GM12878 (cell line): ENCODE results near the gene TMEM175.

Experiments used
- ASH2L ChIP-seq: fragments of 300-600, 200-600 bp; sonication (generic); IDR thresholded peaks from 2 replicates; pipeline ENCODE4 v1.6.1; 2017; ENCODE audit warnings: low read depth, mild to moderate bottlenecking, borderline replicate concordance
- EZH2 ChIP-seq: IDR thresholded peaks from 2 replicates; pipeline ENCODE4 v1.6.1; 2012; ENCODE audit warnings: low read depth, mild to moderate bottlenecking, control low read depth, inconsistent platforms, low read length, borderline replicate concordance; ENCODE audit not compliant: control insufficient read depth
- GABPA ChIP-seq: IDR thresholded peaks from 2 replicates; pipeline ENCODE4 v1.6.1; 2014; ENCODE audit warnings: antibody characterized with exemption, low read depth, mild to moderate bottlenecking, inconsistent platforms
- MXI1 ChIP-seq: fragments of 150-350 bp; IDR thresholded peaks from 2 replicates; pipeline ENCODE4 v1.6.1; 2011; ENCODE audit warnings: low read depth, mild to moderate bottlenecking, inconsistent platforms, low read length, improper control_type of control experiment
- RAD21 ChIP-seq: IDR thresholded peaks from 2 replicates; pipeline ENCODE4 v1.6.1; 2011; ENCODE audit warnings: mild to moderate bottlenecking, low read depth, low read length, moderate library complexity; ENCODE audit not compliant: insufficient read depth
- SMARCA5 ChIP-seq: fragments of 450-650 bp; IDR thresholded peaks from 2 replicates; pipeline ENCODE4 v1.6.1; 2017; ENCODE audit warnings: mild to moderate bottlenecking
- ZSCAN29 ChIP-seq: fragments of 450-650 bp; IDR thresholded peaks from 2 replicates; pipeline ENCODE4 v1.6.1; 2017; ENCODE audit warnings: mild to moderate bottlenecking, moderate library complexity
- TF ChIP-seq, protein P1 (sequence below), 3 experiments: IDR thresholded peaks in 2 of 3; conservative IDR thresholded peaks in 1 of 3; 2 replicates each; pipeline ENCODE4 v1.5.1; 2011; ENCODE audit warnings: low read depth in 3 of 3, low read length in 3 of 3, mild to moderate bottlenecking in 3 of 3, control low read depth in 2 of 3, moderate library complexity in 2 of 3, inconsistent platforms in 1 of 3, mixed read lengths in 1 of 3; ENCODE audit not compliant: control insufficient read depth in 2 of 3, insufficient read depth in 1 of 3; ENCODE audit errors: extremely low read depth in 1 of 3
- TF ChIP-seq, protein P2 (sequence below): IDR thresholded peaks from 2 replicates; pipeline ENCODE4 v1.6.1; 2012; ENCODE audit warnings: low read depth, low read length, improper control_type of control experiment

DNA sequence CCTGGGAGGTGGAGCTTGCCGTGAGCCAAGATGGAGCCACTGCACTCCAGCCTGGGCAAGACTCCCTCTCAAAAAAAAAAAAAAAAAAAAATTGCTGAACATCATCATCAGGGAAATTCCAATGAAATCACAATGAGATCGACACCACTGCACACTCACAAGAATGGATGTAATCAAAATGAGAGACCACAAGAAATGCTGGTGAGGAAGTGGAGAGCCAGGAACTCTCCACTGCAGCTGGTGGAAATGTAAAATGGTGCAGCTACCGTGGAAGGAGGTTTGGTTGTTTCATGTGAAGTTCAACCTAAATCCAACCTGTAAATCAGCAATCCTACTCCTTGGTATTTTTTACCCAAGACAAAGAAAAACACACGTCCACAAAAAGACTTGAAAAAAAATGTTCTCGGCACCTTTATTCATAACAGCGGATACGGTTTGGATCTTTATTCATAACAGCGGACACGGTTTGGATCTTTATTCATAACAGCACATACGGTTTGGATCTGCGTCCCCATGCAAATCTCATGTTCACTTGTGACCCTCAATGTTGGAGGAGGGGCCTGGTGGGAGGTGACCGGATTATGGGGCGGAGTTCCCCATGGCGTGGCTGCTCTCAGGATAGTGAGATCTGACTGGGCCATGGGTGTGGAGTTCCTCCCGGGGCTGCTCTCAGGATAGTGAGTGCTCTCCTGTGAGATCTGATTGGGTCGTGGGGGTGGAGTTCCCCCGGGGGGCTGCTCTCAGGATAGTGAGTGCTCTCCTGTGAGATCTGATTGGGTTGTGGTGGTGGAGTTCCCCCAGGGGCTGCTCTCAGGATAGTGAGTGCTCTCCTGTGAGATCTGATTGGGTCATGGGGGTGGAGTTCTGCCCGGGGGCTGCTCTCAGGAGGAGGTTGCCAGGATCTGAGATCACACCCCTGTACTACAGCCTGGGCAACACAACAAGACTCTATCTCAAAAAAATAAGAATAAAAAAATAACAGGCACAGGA, 7.9 kb upstream of the TMEM175 start:
- TF ChIP-seq, protein P1, sequence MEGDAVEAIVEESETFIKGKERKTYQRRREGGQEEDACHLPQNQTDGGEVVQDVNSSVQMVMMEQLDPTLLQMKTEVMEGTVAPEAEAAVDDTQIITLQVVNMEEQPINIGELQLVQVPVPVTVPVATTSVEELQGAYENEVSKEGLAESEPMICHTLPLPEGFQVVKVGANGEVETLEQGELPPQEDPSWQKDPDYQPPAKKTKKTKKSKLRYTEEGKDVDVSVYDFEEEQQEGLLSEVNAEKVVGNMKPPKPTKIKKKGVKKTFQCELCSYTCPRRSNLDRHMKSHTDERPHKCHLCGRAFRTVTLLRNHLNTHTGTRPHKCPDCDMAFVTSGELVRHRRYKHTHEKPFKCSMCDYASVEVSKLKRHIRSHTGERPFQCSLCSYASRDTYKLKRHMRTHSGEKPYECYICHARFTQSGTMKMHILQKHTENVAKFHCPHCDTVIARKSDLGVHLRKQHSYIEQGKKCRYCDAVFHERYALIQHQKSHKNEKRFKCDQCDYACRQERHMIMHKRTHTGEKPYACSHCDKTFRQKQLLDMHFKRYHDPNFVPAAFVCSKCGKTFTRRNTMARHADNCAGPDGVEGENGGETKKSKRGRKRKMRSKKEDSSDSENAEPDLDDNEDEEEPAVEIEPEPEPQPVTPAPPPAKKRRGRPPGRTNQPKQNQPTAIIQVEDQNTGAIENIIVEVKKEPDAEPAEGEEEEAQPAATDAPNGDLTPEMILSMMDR (IDR thresholded peaks at IDR 0.05 in 2 of 3, conservative IDR thresholded peaks at IDR 0.05 in 1 of 3; ENCODE audit: control insufficient read depth in 2 of 3, extremely low read depth in 1 of 3, insufficient read depth in 1 of 3, low read depth in 3 of 3, low read length in 3 of 3): no peak
- TF ChIP-seq MXI1 (no peak), RAD21 (no peak), SMARCA5 (0 out of 2 replicates have a peak, but pooled peaks have one; percentile 41), ASH2L (no peak), EZH2 (no peak), ZSCAN29 (no peak), GABPA (no peak)
- TF ChIP-seq, protein P2, sequence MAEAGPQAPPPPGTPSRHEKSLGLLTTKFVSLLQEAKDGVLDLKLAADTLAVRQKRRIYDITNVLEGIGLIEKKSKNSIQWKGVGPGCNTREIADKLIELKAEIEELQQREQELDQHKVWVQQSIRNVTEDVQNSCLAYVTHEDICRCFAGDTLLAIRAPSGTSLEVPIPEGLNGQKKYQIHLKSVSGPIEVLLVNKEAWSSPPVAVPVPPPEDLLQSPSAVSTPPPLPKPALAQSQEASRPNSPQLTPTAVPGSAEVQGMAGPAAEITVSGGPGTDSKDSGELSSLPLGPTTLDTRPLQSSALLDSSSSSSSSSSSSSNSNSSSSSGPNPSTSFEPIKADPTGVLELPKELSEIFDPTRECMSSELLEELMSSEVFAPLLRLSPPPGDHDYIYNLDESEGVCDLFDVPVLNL: no peak
